HG02852 (cell line): ENCODE data around the gene ISM1.

Experiments
- ATAC-seq: cut with Tn5 transposase; IDR thresholded peaks from one replicate; pipeline ENCODE4 v1.9.1; 2021; ENCODE audit warnings: mild to moderate bottlenecking, moderate library complexity; ENCODE audit not compliant: unreplicated experiment

Gene ISM1

DNA sequence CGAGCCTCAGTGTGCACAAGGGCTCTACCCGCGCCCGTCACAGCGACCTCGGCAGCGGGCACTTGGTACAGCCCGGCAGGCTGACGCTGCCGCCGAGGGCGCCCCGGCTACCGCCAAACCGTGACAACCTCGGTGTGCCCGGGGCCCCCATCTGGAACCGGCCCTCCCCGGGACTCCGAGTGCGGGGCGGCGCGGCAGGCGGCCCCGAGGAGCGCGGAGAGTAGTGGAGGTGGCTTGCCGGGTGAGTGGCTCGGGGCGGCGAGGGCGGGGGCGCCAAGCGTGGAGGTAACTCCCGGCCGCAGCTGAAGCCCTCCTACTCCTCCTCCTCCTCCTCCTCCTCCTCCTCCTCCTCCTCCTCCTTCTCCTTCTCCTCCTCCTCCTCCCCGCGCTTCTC, at the start of gene ISM1:
TSS of gene ISM1 (plus strand) at position 371 of the 394 bp plus-strand sequence. CDS start 503 bp downstream, outside the sequence.
- ATAC-seq: peak; percentile 15

DNA sequence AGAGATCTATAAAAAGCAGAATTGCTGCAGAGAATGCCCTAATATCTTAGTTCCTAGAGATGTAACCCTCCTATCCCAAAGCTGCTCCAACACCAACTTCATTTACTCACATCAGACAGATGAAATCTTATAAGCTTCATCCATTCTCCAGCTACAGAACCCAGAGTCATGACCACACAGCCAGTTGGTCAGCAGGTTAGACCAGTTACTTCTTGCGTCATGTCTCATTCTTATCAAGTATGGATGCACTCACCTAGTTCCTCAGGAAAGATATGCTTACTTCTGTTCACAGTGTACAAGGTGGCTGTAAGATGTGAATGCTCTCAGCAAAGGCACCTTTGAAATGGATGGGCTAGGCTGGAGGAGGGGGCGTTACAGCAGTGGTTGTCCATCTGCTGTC, 47.9 kb upstream of the ISM1 start:
- ATAC-seq: no peak

- ATAC-seq: peak; percentile 84
Measured at GRCh38 chr20:13174402-13174801, 46.7 kb upstream of the ISM1 start.

DNA sequence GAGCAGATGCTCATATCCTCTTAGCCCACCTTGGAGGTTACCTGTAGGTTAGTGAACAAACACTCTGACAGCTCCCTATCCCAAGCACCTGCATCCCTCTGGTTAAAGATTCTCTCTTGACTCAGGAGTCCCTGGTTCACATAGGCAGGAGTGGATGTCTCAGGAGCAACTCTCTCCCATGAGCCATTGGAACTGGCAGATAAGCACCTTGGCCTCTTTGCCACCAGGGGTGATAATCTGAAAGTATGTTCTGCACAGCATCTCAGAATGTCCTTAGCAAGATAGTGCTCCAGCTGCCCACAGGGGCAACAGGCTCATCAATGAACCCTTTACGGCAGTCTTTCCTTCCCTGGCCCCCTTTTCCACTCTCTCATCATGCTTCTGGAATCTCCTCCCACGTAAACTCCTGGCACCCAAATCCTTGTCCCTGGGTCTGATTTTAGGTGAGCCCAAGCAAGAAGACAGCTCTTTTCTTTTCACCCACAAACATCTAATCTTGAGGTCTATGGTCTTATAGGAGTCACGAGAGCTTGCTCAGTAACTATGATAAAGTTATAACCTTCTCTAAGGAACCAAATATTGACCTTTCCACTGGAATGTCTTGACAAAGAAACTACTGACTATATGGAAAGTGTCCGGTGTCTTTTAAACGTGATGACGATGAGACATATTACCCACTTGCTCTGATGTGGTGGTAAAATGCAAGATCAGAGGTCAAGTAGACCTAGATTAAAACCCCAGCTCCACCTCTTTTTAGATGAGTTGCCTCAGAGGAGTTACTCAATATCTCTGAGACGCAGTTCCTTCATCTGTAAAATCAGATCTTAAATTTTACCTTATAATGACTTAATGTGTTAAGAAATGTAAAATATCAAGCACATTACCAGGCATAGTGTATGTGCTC, 39.8 kb upstream of the ISM1 start:
- no peak for ATAC-seq

DNA sequence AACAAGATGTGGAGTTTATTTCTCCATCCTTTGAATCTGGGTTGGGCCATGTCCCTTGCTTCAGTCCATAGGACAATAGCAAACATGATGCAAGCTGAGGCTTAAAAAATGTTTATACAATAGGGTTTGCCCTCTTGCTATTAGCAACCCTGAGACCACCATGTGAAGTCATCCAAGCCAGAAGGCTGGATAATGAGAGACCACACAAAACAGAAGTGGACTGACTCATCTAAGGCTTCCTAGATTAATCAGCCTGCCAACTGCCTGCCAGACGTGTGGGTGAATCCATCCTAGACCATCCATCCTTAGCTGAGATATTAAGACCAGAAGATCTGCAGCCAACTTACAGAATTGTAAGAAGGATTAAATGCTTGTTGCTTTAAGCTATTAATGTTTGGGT, 38.1 kb upstream of the ISM1 start:
- no peak for ATAC-seq

GRCh38 chr20:13186043-13186774, 34.9 kb upstream of the ISM1 start:
- ATAC-seq: no peak

GRCh38 chr20:13187899-13188298, 33.2 kb upstream of the ISM1 start:
- ATAC-seq: no peak

- ATAC-seq: no peak
Measured at GRCh38 chr20:13199279-13199678, 21.8 kb upstream of the ISM1 start.

GRCh38 chr20:13200767-13201500, 20.1 kb upstream of the ISM1 start:
- no peak for ATAC-seq

GRCh38 chr20:13202565-13202964, 18.5 kb upstream of the ISM1 start:
- ATAC-seq: no peak

- no peak for ATAC-seq
Measured at GRCh38 chr20:13205425-13205824, 15.6 kb upstream of the ISM1 start.

GRCh38 chr20:13205848-13206434, 15.1 kb upstream of the ISM1 start:
- no peak for ATAC-seq

GRCh38 chr20:13207016-13207415, 14.1 kb upstream of the ISM1 start:
- no peak for ATAC-seq

DNA sequence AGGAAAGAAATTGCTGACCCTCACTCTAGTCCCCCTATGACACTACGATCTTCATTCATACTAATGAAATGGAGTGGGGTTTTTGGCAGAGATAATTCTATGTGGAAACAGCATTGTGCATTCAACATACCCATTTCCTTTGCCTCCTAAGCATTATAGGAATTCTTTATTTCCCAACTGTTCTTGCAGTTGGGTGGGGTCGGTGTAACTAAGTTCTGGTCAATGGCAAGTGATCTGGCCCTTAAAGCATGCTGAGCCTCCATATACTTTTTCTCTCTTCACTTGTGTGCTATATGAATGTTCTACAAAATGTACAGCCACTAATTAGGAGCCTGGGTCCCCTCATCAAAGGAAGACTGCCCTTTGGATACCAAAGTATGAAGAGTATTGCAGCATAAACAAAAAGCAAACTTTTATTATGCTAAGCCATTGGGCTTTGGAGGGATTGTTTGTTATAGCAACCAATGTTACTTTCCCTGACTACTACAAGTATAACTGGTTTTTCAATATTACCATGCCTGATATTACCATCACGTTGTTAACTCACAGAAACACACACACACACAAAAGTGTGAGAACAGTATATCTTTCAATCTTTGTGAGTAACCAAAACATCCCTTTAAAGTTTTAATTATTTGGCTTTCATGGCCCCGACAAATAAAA, 9.0 kb upstream of the ISM1 start:
- no peak for ATAC-seq

DNA sequence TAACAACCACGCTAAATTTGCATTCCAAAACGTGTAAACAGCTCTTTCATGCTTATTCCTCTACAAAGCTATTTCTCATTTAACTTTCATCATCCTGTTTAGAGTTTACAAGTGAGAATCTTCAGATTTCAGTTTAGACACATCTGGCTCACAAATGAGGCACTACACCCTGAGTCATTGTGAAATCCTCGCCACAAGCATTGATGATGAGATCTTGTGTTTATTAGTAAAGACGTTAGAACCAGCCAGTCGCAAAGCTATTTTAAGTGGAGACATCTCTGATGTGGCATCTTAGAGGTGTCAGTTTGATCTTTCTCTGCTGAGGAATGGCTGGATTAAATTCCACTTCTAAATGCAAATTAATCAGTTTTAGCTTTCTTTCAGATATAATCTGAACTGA, 8.3 kb upstream of the ISM1 start:
- no peak for ATAC-seq

GRCh38 chr20:13213335-13213734, 7.7 kb upstream of the ISM1 start:
- ATAC-seq: no peak

- no peak for ATAC-seq
Measured at GRCh38 chr20:13216533-13216932, 4.5 kb upstream of the ISM1 start.

- ATAC-seq: no peak
Measured at GRCh38 chr20:13219327-13220193, 1.5 kb upstream of the ISM1 start.

GRCh38 chr20:13220194-13220903, 725 bp upstream of the ISM1 start:
- ATAC-seq: no peak
